GM06990 (cell line): ENCODE results near the gene RPL26.
"Not testable (repeated sequence)": the region's sequence is repeated elsewhere in the genome, so short reads cannot be mapped to it uniquely, and the experiment has no call there.

Source experiments
- DNase-seq: peaks from one replicate; pipeline ENCODE4 v3.0.0-alpha.2; 2011; ENCODE audit not compliant: insufficient read length; ENCODE audit errors: extremely low read depth
- H3K27me3 ChIP-seq: replicated peaks from 2 replicates; pipeline ENCODE4 v1.6.0; 2011; ENCODE audit warnings: low read length; ENCODE audit not compliant: control insufficient read depth, insufficient read depth
- H3K36me3 ChIP-seq: 2 replicates; pipeline ENCODE4 v1.5.1; 2011; ENCODE audit warnings: low read length; ENCODE audit not compliant: control insufficient read depth, insufficient read depth
- H3K4me3 ChIP-seq: replicated peaks from 2 replicates; pipeline ENCODE4 v1.5.1; 2011; ENCODE audit warnings: low read depth, mild to moderate bottlenecking, control low read depth, low read length
- CTCF ChIP-seq: IDR thresholded peaks from 2 replicates; pipeline ENCODE4 v1.5.1; 2011; ENCODE audit warnings: low read length, control low read depth, mild to moderate bottlenecking, inconsistent platforms; ENCODE audit not compliant: insufficient read depth, poor library complexity, severe bottlenecking

RPL26 gene

GRCh38 chr17:8406174-8406573, 23.2 kb upstream of the RPL26 start:
- Histone ChIP-seq H3K27me3 (no peaks in the 10 kb centered on the region), H3K36me3 (no peaks in the 10 kb centered on the region), H3K4me3 (no peak overlapping the region)
- TF ChIP-seq CTCF, result no peak
- no peak for DNase-seq

- H3K36me3 ChIP-seq, result no peaks in the 10 kb centered on the region
- DNase-seq, result no peak
- H3K4me3 ChIP-seq, result no peak overlapping the region
- H3K27me3 ChIP-seq, result no peaks in the 10 kb centered on the region
- TF ChIP-seq CTCF, result no peak
Observed at GRCh38 chr17:8405499-8406016, 22.6 kb upstream of the RPL26 start.

GRCh38 chr17:8402921-8403536, 20.0 kb upstream of the RPL26 start:
- TF ChIP-seq CTCF, result no peak
- no peak overlapping the region for H3K4me3 ChIP-seq
- no peaks in the 10 kb centered on the region for H3K27me3 ChIP-seq
- no peak for DNase-seq
- H3K36me3 ChIP-seq, result no peaks in the 10 kb centered on the region

- no peak overlapping the region for H3K4me3 ChIP-seq
- H3K36me3 ChIP-seq, result no peaks in the 10 kb centered on the region
- no peaks in the 10 kb centered on the region for H3K27me3 ChIP-seq
- TF ChIP-seq CTCF, result no peak
- DNase-seq, result no peak
Observed at GRCh38 chr17:8401107-8401506, 18.1 kb upstream of the RPL26 start.

- Histone ChIP-seq H3K36me3 (no peaks in the 10 kb centered on the region), H3K27me3 (no peaks in the 10 kb centered on the region), H3K4me3 (no peak overlapping the region)
- DNase-seq, result no peak
- no peak for TF ChIP-seq CTCF
Observed at GRCh38 chr17:8398980-8399379, 16.0 kb upstream of the RPL26 start.

- no peak for DNase-seq
- no peak within 1 kb of the TSS for H3K4me3 ChIP-seq
- no peak for TF ChIP-seq CTCF
- no peaks in the 10 kb centered on the region for H3K27me3 ChIP-seq
- no peaks in the 10 kb centered on the region for H3K36me3 ChIP-seq
Observed at GRCh38 chr17:8397636-8398035, 14.6 kb upstream of the RPL26 start, which contains the start of gene RNF222. Gene RNF222 (minus strand): TSS chr17:8397827. CDS start chr17:8393461, 4,366 bp downstream.

GRCh38 chr17:8394497-8394896, 11.5 kb upstream of the RPL26 start:
- H3K27me3 ChIP-seq, DNase-seq, H3K36me3 ChIP-seq, H3K4me3 ChIP-seq: not testable (repeated sequence)
